ENCODE measurements around the gene PSMB10.

Gene PSMB10

DNA sequence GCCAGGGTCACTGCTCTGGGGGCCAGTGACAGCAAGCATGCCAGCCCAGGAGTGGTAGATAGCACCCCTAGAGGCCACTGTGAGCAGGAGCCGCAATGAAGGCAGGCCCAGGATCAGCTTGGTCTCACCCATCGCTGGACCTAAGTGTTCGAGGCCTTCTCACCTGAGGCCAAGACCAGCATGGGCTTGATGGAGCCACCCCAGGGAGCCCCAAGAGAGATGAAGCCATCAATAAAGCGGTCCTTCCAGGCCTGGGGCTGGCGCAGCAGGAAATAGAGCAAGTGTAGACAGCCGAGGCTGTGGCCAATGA, 5.5 kb upstream of the PSMB10 start:
- TF ChIP-seq REST (IDR thresholded peaks at IDR 0.05; ENCODE audit: insufficient read depth in 1 of 2, low read depth in 2 of 2, low read length in 2 of 2) (no peak), FOXP2 (optimal IDR thresholded peaks at IDR 0.05; ENCODE audit: borderline replicate concordance, extremely low read depth, extremely low read length, insufficient read depth) (no peak), SIN3A (IDR thresholded peaks at IDR 0.05; ENCODE audit: borderline replicate concordance, insufficient read depth, low read length) (no peak)

- TF ChIP-seq SIN3A (IDR thresholded peaks at IDR 0.05; ENCODE audit: borderline replicate concordance, insufficient read depth, low read length) (no peak), FOXP2 (optimal IDR thresholded peaks at IDR 0.05; ENCODE audit: borderline replicate concordance, extremely low read depth, extremely low read length, insufficient read depth) (no peak), POLR2AphosphoS5 (IDR thresholded peaks at IDR 0.05; ENCODE audit: low read depth, low read length) (no peak), TAF1 (IDR thresholded peaks at IDR 0.05; ENCODE audit: borderline replicate concordance, insufficient read depth, low read length) (no peak), REST (IDR thresholded peaks at IDR 0.05; ENCODE audit: insufficient read depth in 1 of 2, low read depth in 2 of 2, low read length in 2 of 2) (no peak)
Observed at GRCh38 chr16:67941469-67942199, 5.0 kb upstream of the PSMB10 start.

- TF ChIP-seq POLR2AphosphoS5 (IDR thresholded peaks at IDR 0.05; ENCODE audit: low read depth, low read length) = no peak
- TF ChIP-seq SIN3A (IDR thresholded peaks at IDR 0.05; ENCODE audit: borderline replicate concordance, insufficient read depth, low read length) = no peak
- no peak for TF ChIP-seq TAF1 (IDR thresholded peaks at IDR 0.05; ENCODE audit: borderline replicate concordance, insufficient read depth, low read length)
- TF ChIP-seq REST (IDR thresholded peaks at IDR 0.05; ENCODE audit: insufficient read depth in 1 of 2, low read depth in 2 of 2, low read length in 2 of 2) = no peak
- TF ChIP-seq FOXP2 (optimal IDR thresholded peaks at IDR 0.05; ENCODE audit: borderline replicate concordance, extremely low read depth, extremely low read length, insufficient read depth) = no peak
Observed at GRCh38 chr16:67940446-67941089, 3.9 kb upstream of the PSMB10 start.

- TF ChIP-seq REST (IDR thresholded peaks at IDR 0.05; ENCODE audit: insufficient read depth in 1 of 2, low read depth in 2 of 2, low read length in 2 of 2) (no peak), FOXP2 (optimal IDR thresholded peaks at IDR 0.05; ENCODE audit: borderline replicate concordance, extremely low read depth, extremely low read length, insufficient read depth) (no peak)
Observed at GRCh38 chr16:67939507-67940445, 3.1 kb upstream of the PSMB10 start.

All from PFSK-1 (cell line).